PC-3 (cell line): ENCODE results near the gene SLC9A9. TPM values are rescaled to one million over a fixed set of nuclear protein-coding genes. Genes with fewer than 3 reads are reported as not detected.

ENCODE experiments used
- ATAC-seq: fragments of 200-7000 bp; cut with Tn5 transposase; 2 replicates; pipeline ENCODE4 v1.9.1; 2020; ENCODE audit warnings: mild to moderate bottlenecking, moderate library complexity
- BruUV-seq: library from RNA; stranded (reverse); fragments of 400-500 nt; replicated peaks from 2 replicates; lab custom pipeline; 2021; lab: Mats Ljungman, UMichigan
- CTCF ChIA-PET: fragments of 300-600 bp; sonication (Branson Sonifier 250); formaldehyde crosslinking; loops from one replicate; lab custom pipeline; 2022; ENCODE audit warnings: antibody characterized with exemption; lab: Charles Lee
- POLR2A ChIA-PET: fragments of 300-600 bp; sonication (Branson Sonifier 250); formaldehyde crosslinking; loops from one replicate; lab custom pipeline; 2022; ENCODE audit warnings: antibody characterized with exemption; ENCODE audit not compliant: unreplicated experiment; lab: Charles Lee
- DNase-seq: peaks from one replicate; pipeline ENCODE4 v3.0.0-alpha.2; 2015
- H2AFZ ChIP-seq: fragments of 300-600 bp; sonication (generic); 2 replicates; pipeline ENCODE4 v1.6.0; 2016; ENCODE audit warnings: antibody characterized with exemption, low read length
- H3F3A ChIP-seq: fragments of 300-600 bp; sonication (generic); one replicate; pipeline ENCODE4 v1.6.0; 2017; ENCODE audit warnings: antibody characterized with exemption, low read length, control low read depth, mild to moderate bottlenecking; ENCODE audit not compliant: unreplicated experiment
- H3K27ac ChIP-seq: fragments of 300-600 bp; sonication (generic); 2 replicates; pipeline ENCODE4 v1.5.1; 2016; ENCODE audit warnings: mild to moderate bottlenecking, low read length
- H3K27me3 ChIP-seq: fragments of 300-600 bp; sonication (generic); 2 replicates; pipeline ENCODE4 v1.6.1; 2016; ENCODE audit warnings: low read length, mixed read lengths
- H3K36me3 ChIP-seq: fragments of 300-600 bp; sonication (generic); 2 replicates; pipeline ENCODE4 v1.6.1; 2016; ENCODE audit warnings: low read depth, mixed run types, low read length, mixed read lengths
- H3K4me1 ChIP-seq: fragments of 300-600 bp; sonication (generic); 2 replicates; pipeline ENCODE4 v1.5.1; 2016; ENCODE audit warnings: low read length; ENCODE audit not compliant: insufficient read depth
- H3K4me2 ChIP-seq: fragments of 300-600 bp; sonication (generic); 2 replicates; pipeline ENCODE4 v1.6.0; 2016; ENCODE audit warnings: low read length
- H3K4me3 ChIP-seq: fragments of 300-600 bp; sonication (generic); 2 replicates; pipeline ENCODE4 v1.5.1; 2016; ENCODE audit warnings: mild to moderate bottlenecking, low read length, mixed read lengths
- H3K79me2 ChIP-seq: fragments of 300-600 bp; sonication (generic); 2 replicates; pipeline ENCODE4 v1.6.1; 2017; ENCODE audit warnings: low read length, mixed read lengths
- H3K9ac ChIP-seq: fragments of 300-600 bp; sonication (generic); 2 replicates; pipeline ENCODE4 v1.6.0; 2016; ENCODE audit warnings: mild to moderate bottlenecking, low read length
- H3K9me2 ChIP-seq: fragments of 300-600 bp; sonication (generic); replicated peaks from 2 replicates; pipeline ENCODE4 v1.6.1; 2016; ENCODE audit warnings: mixed run types, low read length, mixed read lengths
- H3K9me3 ChIP-seq: fragments of 300-600 bp; sonication (generic); 2 replicates; pipeline ENCODE4 v1.6.1; 2016; ENCODE audit warnings: low read length, mixed read lengths
- H4K20me1 ChIP-seq: fragments of 300-600 bp; sonication (generic); 2 replicates; pipeline ENCODE4 v1.6.1; 2016; ENCODE audit warnings: low read length, mixed read lengths
- EZH2 ChIP-seq: fragments of 300-600 bp; sonication (generic); IDR thresholded peaks from one replicate; pipeline ENCODE4 v1.6.1; 2017; ENCODE audit warnings: antibody characterized with exemption, mild to moderate bottlenecking, low read length; ENCODE audit not compliant: unreplicated experiment
- EZH2phosphoT487 ChIP-seq: fragments of 300-600 bp; sonication (generic); IDR thresholded peaks from 2 replicates; pipeline ENCODE4 v1.6.1; 2018; ENCODE audit warnings: mild to moderate bottlenecking, antibody characterized with exemption, low read length, borderline replicate concordance
- intact Hi-C: fragments of 100-400 bp; cut with micrococcal nuclease; formaldehyde crosslinking; loops from 2 replicates; pipeline ENCODE4 v1.9.0; 2023
- total RNA-seq: library from RNA; depleted of rRNA; stranded (reverse); fragments of >200 nt; gene quantifications from 2 replicates; pipeline ENCODE4 v1.2.3, GENCODE V29; 2014
- TF ChIP-seq, protein P1 (sequence below): fragments of 300-600 bp; sonication (generic); conservative IDR thresholded peaks from 2 replicates; pipeline ENCODE4 v1.5.1; 2017; ENCODE audit warnings: antibody characterized with exemption, low read depth, mild to moderate bottlenecking, low read length

SLC9A9 gene
- total RNA-seq, 1 experiment from 2014 or later: 0.07 TPM

GRCh38 chr3:143356839-143357238 lies 491.4 kb downstream of the SLC9A9 start:
- no peak overlapping the region for H3K27ac ChIP-seq
- ATAC-seq (no peak), DNase-seq (no peak)
- no peaks in the 10 kb centered on the region for H3K9me3 ChIP-seq
- no peaks in the 10 kb centered on the region for H4K20me1 ChIP-seq
- BruUV-seq: no TSS peak
- TF ChIP-seq EZH2 (no peak), EZH2phosphoT487 (no peak)
- TF ChIP-seq, protein P1, sequence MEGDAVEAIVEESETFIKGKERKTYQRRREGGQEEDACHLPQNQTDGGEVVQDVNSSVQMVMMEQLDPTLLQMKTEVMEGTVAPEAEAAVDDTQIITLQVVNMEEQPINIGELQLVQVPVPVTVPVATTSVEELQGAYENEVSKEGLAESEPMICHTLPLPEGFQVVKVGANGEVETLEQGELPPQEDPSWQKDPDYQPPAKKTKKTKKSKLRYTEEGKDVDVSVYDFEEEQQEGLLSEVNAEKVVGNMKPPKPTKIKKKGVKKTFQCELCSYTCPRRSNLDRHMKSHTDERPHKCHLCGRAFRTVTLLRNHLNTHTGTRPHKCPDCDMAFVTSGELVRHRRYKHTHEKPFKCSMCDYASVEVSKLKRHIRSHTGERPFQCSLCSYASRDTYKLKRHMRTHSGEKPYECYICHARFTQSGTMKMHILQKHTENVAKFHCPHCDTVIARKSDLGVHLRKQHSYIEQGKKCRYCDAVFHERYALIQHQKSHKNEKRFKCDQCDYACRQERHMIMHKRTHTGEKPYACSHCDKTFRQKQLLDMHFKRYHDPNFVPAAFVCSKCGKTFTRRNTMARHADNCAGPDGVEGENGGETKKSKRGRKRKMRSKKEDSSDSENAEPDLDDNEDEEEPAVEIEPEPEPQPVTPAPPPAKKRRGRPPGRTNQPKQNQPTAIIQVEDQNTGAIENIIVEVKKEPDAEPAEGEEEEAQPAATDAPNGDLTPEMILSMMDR: no peak
- H2AFZ ChIP-seq: no peak overlapping the region
- CTCF ChIA-PET: no interaction called here
- POLR2A ChIA-PET: no interaction called here
- intact Hi-C loops: no loop called here
- H3K27me3 ChIP-seq: no peaks in the 10 kb centered on the region
- H3K4me1 ChIP-seq: peaks cover 15% of the 10 kb centered on the region
- no peak overlapping the region for H3K4me3 ChIP-seq
- no peak overlapping the region for H3K9ac ChIP-seq
- no peaks in the 10 kb centered on the region for H3F3A ChIP-seq
- no peaks in the 10 kb centered on the region for H3K9me2 ChIP-seq
- H3K79me2 ChIP-seq: no peaks in the 10 kb centered on the region
- no peaks in the 10 kb centered on the region for H3K36me3 ChIP-seq
- H3K4me2 ChIP-seq: no peak overlapping the region

DNA sequence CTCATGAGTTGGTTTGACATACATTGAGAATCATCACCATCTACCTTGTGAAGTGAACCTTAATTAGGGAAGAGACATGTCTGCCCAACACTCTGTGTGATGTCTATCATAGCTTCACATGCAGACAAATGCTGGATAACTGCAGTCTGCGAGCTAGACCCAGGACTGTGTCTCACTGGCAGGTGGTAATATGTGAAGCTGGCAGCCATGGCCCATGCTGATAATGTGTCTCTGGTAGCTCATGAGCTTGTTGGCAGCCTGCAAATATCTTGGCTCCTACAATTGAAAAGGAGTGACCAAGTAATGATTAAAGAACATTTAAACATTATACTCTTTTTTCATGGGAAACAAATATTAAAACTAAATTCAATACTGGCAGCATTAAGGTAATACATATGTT lies 493.9 kb downstream of the SLC9A9 start:
- intact Hi-C loops: no loop called here
- no peak overlapping the region for H2AFZ ChIP-seq
- BruUV-seq: no TSS peak

GRCh38 chr3:143352850-143353550 lies 495.3 kb downstream of the SLC9A9 start:
- BruUV-seq: no TSS peak
- Histone ChIP-seq H3K4me1 (no peaks in the 10 kb centered on the region), H3K27me3 (no peaks in the 10 kb centered on the region), H4K20me1 (no peaks in the 10 kb centered on the region), H3K4me3 (no peak overlapping the region), H3K79me2 (no peaks in the 10 kb centered on the region), H2AFZ (no peak overlapping the region), H3K4me2 (no peak overlapping the region), H3K9me3 (no peaks in the 10 kb centered on the region), H3K36me3 (no peaks in the 10 kb centered on the region), H3K9me2 (no peaks in the 10 kb centered on the region), H3F3A (no peaks in the 10 kb centered on the region), H3K27ac (no peak overlapping the region), H3K9ac (no peak overlapping the region)
- no peak for ATAC-seq
- CTCF ChIA-PET: no interaction called here
- TF ChIP-seq EZH2 (no peak), EZH2phosphoT487 (no peak)
- TF ChIP-seq, protein P1: no peak
- intact Hi-C loops: no loop called here
- DNase-seq: no peak
- POLR2A ChIA-PET: no interaction called here

More for the DNA sequence above, 493.9 kb downstream of the SLC9A9 start:
- ChIA-PET CTCF (no interaction called here), POLR2A (no interaction called here)
- H3K4me3 ChIP-seq: no peak overlapping the region
- no peaks in the 10 kb centered on the region for H3K9me3 ChIP-seq
- H3F3A ChIP-seq: no peaks in the 10 kb centered on the region
- no peaks in the 10 kb centered on the region for H3K36me3 ChIP-seq
- peaks cover 13% of the 10 kb centered on the region for H3K4me1 ChIP-seq
- no peak overlapping the region for H3K4me2 ChIP-seq
- no peaks in the 10 kb centered on the region for H3K9me2 ChIP-seq
- H3K79me2 ChIP-seq: no peaks in the 10 kb centered on the region
- H3K9ac ChIP-seq: no peak overlapping the region
- no peaks in the 10 kb centered on the region for H4K20me1 ChIP-seq
- ATAC-seq: no peak
- H3K27me3 ChIP-seq: no peaks in the 10 kb centered on the region
- no peak overlapping the region for H3K27ac ChIP-seq
- no peak for DNase-seq
- no peak for TF ChIP-seq EZH2
- TF ChIP-seq, protein P1: no peak
- TF ChIP-seq EZH2phosphoT487: no peak
